ENCODE measurements around the gene SMTNL2.
"Not testable (repeated sequence)": the region's sequence is repeated elsewhere in the genome, so short reads cannot be mapped to it uniquely, and the experiment has no call there.

SMTNL2 gene

GRCh38 chr17:4560421-4560820 is 23.9 kb upstream of the SMTNL2 start, which contains the start of gene GGT6:
GGT6 (minus strand) TSS chr17:4560577; CDS start chr17:4560521, 56 bp downstream.
- DNase-seq (ENCODE audit: low spot score) = no peak

GRCh38 chr17:4560837-4561256 is 23.5 kb upstream of the SMTNL2 start:
- no peak for DNase-seq (ENCODE audit: low spot score)

- DNase-seq (ENCODE audit: low spot score) = no peak
These were observed 22.0 kb upstream of the SMTNL2 start for GRCh38 chr17:4562015-4562969.

GRCh38 chr17:4565209-4566141 is 18.9 kb upstream of the SMTNL2 start:
- peak; percentile 92 for DNase-seq (ENCODE audit: low spot score)

GRCh38 chr17:4566785-4567184 is 17.5 kb upstream of the SMTNL2 start:
- peak; percentile 72 for DNase-seq (ENCODE audit: low spot score)

- DNase-seq (ENCODE audit: low spot score) = no peak
These were observed 14.7 kb upstream of the SMTNL2 start for GRCh38 chr17:4569591-4569990.

GRCh38 chr17:4572131-4572530 is 12.2 kb upstream of the SMTNL2 start:
- no peak for DNase-seq (ENCODE audit: low spot score)

- DNase-seq (ENCODE audit: low spot score) = no peak
These were observed 11.2 kb upstream of the SMTNL2 start for GRCh38 chr17:4573115-4573514.

- DNase-seq (ENCODE audit: low spot score) = no peak
These were observed 10.7 kb upstream of the SMTNL2 start for GRCh38 chr17:4573669-4574068.

- no peak for DNase-seq (ENCODE audit: low spot score)
These were observed 9.8 kb upstream of the SMTNL2 start for GRCh38 chr17:4574448-4575045.

- no peak for DNase-seq (ENCODE audit: low spot score)
These were observed 8.2 kb upstream of the SMTNL2 start for GRCh38 chr17:4576161-4576558.

- no peak for DNase-seq (ENCODE audit: low spot score)
These were observed 7.5 kb upstream of the SMTNL2 start for GRCh38 chr17:4576729-4577322.

GRCh38 chr17:4577386-4577993 is 6.8 kb upstream of the SMTNL2 start:
- no peak for DNase-seq (ENCODE audit: low spot score)

GRCh38 chr17:4578349-4578748 is 6.0 kb upstream of the SMTNL2 start:
- DNase-seq (ENCODE audit: low spot score) = not testable (repeated sequence)

- DNase-seq (ENCODE audit: low spot score) = no peak
These were observed 4.7 kb upstream of the SMTNL2 start for GRCh38 chr17:4579678-4580077.

GRCh38 chr17:4580291-4580690 is 4.0 kb upstream of the SMTNL2 start:
- no peak for DNase-seq (ENCODE audit: low spot score)

GRCh38 chr17:4582101-4582501 is 2.2 kb upstream of the SMTNL2 start:
- DNase-seq (ENCODE audit: low spot score) = no peak

GRCh38 chr17:4582691-4583090 is 1.6 kb upstream of the SMTNL2 start:
- no peak for DNase-seq (ENCODE audit: low spot score)

- no peak for DNase-seq (ENCODE audit: low spot score)
These were observed 1.1 kb upstream of the SMTNL2 start for GRCh38 chr17:4583206-4583605.

GRCh38 chr17:4583782-4584100 is 588 bp upstream of the SMTNL2 start:
- no peak for DNase-seq (ENCODE audit: low spot score)

GRCh38 chr17:4584917-4585637 is 748 bp downstream of the SMTNL2 start:
- no peak for DNase-seq (ENCODE audit: low spot score)
